Adrenal gland (tissue), 12 donors: ENCODE data around the gene BCL2L11. TPM values are rescaled to one million over a fixed set of nuclear protein-coding genes. Genes with fewer than 3 reads are reported as not detected.
A peak's percentile ranks its signal among the peaks of the same experiment; 100 is the strongest.

Source experiments
- DNase-seq, 7 donors: peaks; one replicate each; pipeline ENCODE4 v3.0.0-alpha.2; 2019 to 2020
- H3K27ac ChIP-seq, 5 donors: fragments of 200-600 bp; sonication (generic) in 4 of 5; 1 replicate in 3 of 5; 2 replicates in 2 of 5; pipeline versions ENCODE4 v1.5.1 to v1.8.0; 2016 to 2020; ENCODE audit warnings: mild to moderate bottlenecking in 1 of 5
- H3K27me3 ChIP-seq: fragments of 200-600 bp; 2 replicates; pipeline ENCODE4 v1.8.0; 2021
- H3K36me3 ChIP-seq, 2 donors: fragments of 200-600 bp; replicated peaks in 1 of 2; 1 replicate in 1 of 2; 2 replicates in 1 of 2; pipeline versions ENCODE4 v1.5.1 to v1.8.0; 2018 to 2022
- H3K4me1 ChIP-seq, 2 donors: fragments of 200-600 bp; replicated peaks in 1 of 2; 1 replicate in 1 of 2; 2 replicates in 1 of 2; pipeline versions ENCODE4 v1.5.1 to v1.8.0; 2018 to 2021
- H3K4me3 ChIP-seq, 4 donors: fragments of 200-600 bp; sonication (generic) in 3 of 4; one replicate each; pipeline ENCODE4 v1.5.1; 2016 to 2018
- H3K9me3 ChIP-seq, 3 donors: fragments of 200-600 bp; sonication (generic) in 1 of 3; replicated peaks in 1 of 3; 1 replicate in 2 of 3; 2 replicates in 1 of 3; pipeline versions ENCODE4 v1.5.1 to v1.8.0; 2016 to 2021
- CTCF ChIP-seq, 6 experiments: fragments of 450-650 bp in 4 of 6; fragments of 200-600 bp in 2 of 6; sonication (generic) in 1 of 6; IDR thresholded peaks; 1 replicate in 5 of 6; 2 replicates in 1 of 6; pipeline versions ENCODE4 v1.5.1 to v1.8.0; 2016 to 2021; ENCODE audit warnings: antibody characterized with exemption in 6 of 6, mild to moderate bottlenecking in 2 of 6, moderate library complexity in 1 of 6
- POLR2A ChIP-seq, 2 donors: fragments of 450-650 bp; IDR thresholded peaks; one replicate each; pipeline ENCODE4 v1.6.1; 2017; ENCODE audit warnings: antibody characterized with exemption in 2 of 2, mild to moderate bottlenecking in 2 of 2, moderate library complexity in 1 of 2
- WGBS, 4 donors: extraction: QIAGEN DNeasy Blood & Tissue Kit in 2 of 4; methylation state at CpG; one replicate each; pipeline versions ENCODE4 v1.1.5 to v1.1.7; 2013 to 2017; 5-methylcytosine and 5-hydroxymethylcytosine counted together
- intact Hi-C, 2 donors: fragments of 100-400 bp; cut with DNase I; formaldehyde crosslinking; loops; one replicate each; pipeline versions ENCODE4 v1.14.1 to v1.15.0; 2022 to 2023
- polyA plus RNA-seq, 3 donors: library from polyadenylated mRNA; stranded (reverse); fragments of 200-250 nt in 2 of 3; fragments of 350-450 nt in 1 of 3; fragmentation: Illumina TruSeq in 1 of 3; extraction: RNeasy Lipid Tissue Mini Kit (QIAGEN cat#74804) in 1 of 3; gene quantifications; one replicate each; pipeline ENCODE4 v1.2.3, GENCODE V29; 2013 to 2014
- total RNA-seq, 9 donors: library from RNA; depleted of rRNA in 4 of 9; stranded (reverse); fragments of >200 nt in 4 of 9; fragments of 120-200 nt in 1 of 9; fragmentation: NEBNext Ultra II Directional in 1 of 9; extraction: Animal tissue kit (Norgen Biotek cat#: 25700) in 1 of 9; gene quantifications; one replicate each; pipeline versions ENCODE4 v1.1.0 to v1.2.4, GENCODE V29; 2013 to 2023
- donor health status: healthy with polysubstance abuse.
- donor health status: Bipolar disorder and iron deficiency.
- donor health status: DM: yes; HTN: yes; CAD: no.
- donor health status: DM: no; HTN: no; CAD: no.
- donor health status: DM: no; HTN: no; CAD: no.
- donor health status: DM: yes; HTN: yes; CAD: no.

The BCL2L11 gene
- total and polyA plus RNA-seq, 12 donors = 2.5 to 165 (median 15.7) TPM

- Histone ChIP-seq H3K4me1 (peaks cover 0 to 20% of the 10 kb centered on the region in 2 donors), H3K4me3 (no peak overlapping the region), H3K36me3 (peaks cover 0 to 11% of the 10 kb centered on the region in 2 donors), H3K27ac (no peak overlapping the region), H3K27me3 (no peaks in the 10 kb centered on the region), H3K9me3 (no peaks in the 10 kb centered on the region)
- intact Hi-C loops = no loop called here
- DNase-seq = no peak
- TF ChIP-seq POLR2A (IDR thresholded peaks at IDR 0.05) = no peak
- TF ChIP-seq CTCF (IDR thresholded peaks at IDR 0.05) = no peak
- WGBS, 4 donors = 75 to 82% (median 80%) methylated on average over 2 of the region's 2 CpGs
These were observed 7.4 kb downstream of the BCL2L11 start for GRCh38 chr2:111128096-111128495.

GRCh38 chr2:111133603-111134002 lies 12.9 kb downstream of the BCL2L11 start:
- no peak for TF ChIP-seq CTCF (IDR thresholded peaks at IDR 0.05)
- no peak for TF ChIP-seq POLR2A (IDR thresholded peaks at IDR 0.05)
- DNase-seq = no peak
- H3K27ac ChIP-seq = no peak overlapping the region
- WGBS, 4 donors = 67 to 82% (median 73%) methylated on average over 2 of the region's 2 CpGs
- H3K4me3 ChIP-seq = no peak overlapping the region
- intact Hi-C loops = no loop called here
- H3K4me1 ChIP-seq = peaks cover 0 to 10% of the 10 kb centered on the region in 2 donors
- no peaks in the 10 kb centered on the region for H3K36me3 ChIP-seq
- no peaks in the 10 kb centered on the region for H3K27me3 ChIP-seq
- no peaks in the 10 kb centered on the region for H3K9me3 ChIP-seq

- 90 to 96% (median 94%) methylated on average over 2 of the region's 2 CpGs for WGBS, 4 donors
- intact Hi-C loops = no loop called here
- no peak for TF ChIP-seq POLR2A (IDR thresholded peaks at IDR 0.05)
- peak in 2 of 6 experiments; percentile 18 to 26 for TF ChIP-seq CTCF (IDR thresholded peaks at IDR 0.05)
- H3K4me1 ChIP-seq = peaks cover 0 to 10% of the 10 kb centered on the region in 2 donors
- H3K4me3 ChIP-seq = no peak overlapping the region
- H3K36me3 ChIP-seq = no peaks in the 10 kb centered on the region
- no peaks in the 10 kb centered on the region for H3K27me3 ChIP-seq
- H3K27ac ChIP-seq = no peak overlapping the region
- H3K9me3 ChIP-seq = no peaks in the 10 kb centered on the region
- no peak for DNase-seq
These were observed 13.3 kb downstream of the BCL2L11 start for GRCh38 chr2:111134055-111134454.

- Histone ChIP-seq H3K9me3 (no peaks in the 10 kb centered on the region), H3K4me3 (no peak overlapping the region), H3K36me3 (no peaks in the 10 kb centered on the region), H3K4me1 (peaks cover 0 to 10% of the 10 kb centered on the region in 2 donors), H3K27ac (no peak overlapping the region), H3K27me3 (no peaks in the 10 kb centered on the region)
- intact Hi-C loops = no loop called here
- no peak for TF ChIP-seq POLR2A (IDR thresholded peaks at IDR 0.05)
- no peak for TF ChIP-seq CTCF (IDR thresholded peaks at IDR 0.05)
- 85 to 96% (median 88%) methylated on average over 2 to 3 of the region's 3 CpGs for WGBS, 4 donors
- DNase-seq = no peak
These were observed 14.7 kb downstream of the BCL2L11 start for GRCh38 chr2:111135237-111135909.
